GM19324 (cell line): ENCODE results near the gene PSMA4.
"Not testable (repeated sequence)": the region's sequence is repeated elsewhere in the genome, so short reads cannot be mapped to it uniquely, and the experiment has no call there.

Experiments
- ATAC-seq: cut with Tn5 transposase; IDR thresholded peaks from one replicate; pipeline ENCODE4 v1.9.1; 2021; ENCODE audit warnings: mild to moderate bottlenecking, moderate library complexity; ENCODE audit not compliant: unreplicated experiment, low FRiP score

PSMA4 gene

DNA sequence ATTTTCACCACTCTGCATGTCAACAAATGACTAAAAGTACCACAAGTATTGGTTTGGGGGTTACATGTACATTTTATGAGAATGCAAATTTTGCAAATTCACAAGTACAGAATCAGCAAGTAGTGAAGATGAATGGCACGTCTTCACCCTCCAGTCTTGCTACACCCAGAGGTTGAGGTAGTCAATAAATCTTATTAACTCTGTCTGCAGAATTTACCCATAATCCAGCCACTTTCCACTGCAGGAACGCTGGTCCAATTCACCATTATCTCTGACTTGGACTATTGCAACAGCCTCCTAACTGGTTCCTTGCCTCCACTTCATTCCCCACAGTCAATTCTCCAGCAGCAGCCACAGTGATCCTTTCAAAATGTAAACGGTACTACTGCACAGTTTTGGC lies 10.6 kb downstream of the PSMA4 start:
- ATAC-seq = no peak

DNA sequence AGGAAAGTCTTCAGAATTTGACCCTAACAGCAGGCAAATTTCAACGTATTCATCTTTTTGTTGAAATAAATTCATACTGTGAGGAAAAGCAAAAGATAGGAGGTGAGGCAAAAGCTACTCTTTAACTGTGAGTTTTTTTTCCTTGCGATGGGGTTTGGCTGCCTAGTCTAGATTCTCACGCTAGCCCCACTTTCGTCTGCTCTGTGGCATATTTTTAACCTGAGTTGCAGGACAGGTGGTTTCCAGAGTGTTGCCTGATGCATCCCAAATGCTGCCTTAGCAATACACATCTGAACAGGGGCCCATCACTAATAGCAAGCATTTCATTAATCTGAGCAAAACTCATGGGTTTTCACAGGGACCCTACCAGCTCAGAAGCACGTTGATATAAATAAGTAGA lies 11.7 kb downstream of the PSMA4 start:
- no peak for ATAC-seq

DNA sequence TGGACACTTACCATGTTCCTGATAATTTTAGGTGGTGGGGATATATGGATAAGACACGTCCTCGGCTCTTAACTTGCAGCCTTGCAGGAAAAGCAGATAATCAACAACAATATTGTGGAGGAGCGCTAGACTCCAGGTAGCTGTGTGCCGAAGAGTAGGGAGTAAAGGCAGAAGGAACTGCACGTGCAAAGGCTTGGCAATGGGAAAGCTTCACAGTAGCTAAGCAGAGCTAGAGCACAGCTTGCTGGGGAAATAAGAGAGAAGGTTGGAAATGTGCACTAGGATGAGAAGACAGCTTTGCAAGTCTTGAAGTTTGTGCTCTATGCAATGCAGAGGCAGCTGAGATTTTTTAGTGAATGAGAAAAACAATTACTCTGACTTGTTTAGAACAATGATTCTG lies 12.4 kb downstream of the PSMA4 start:
- no peak for ATAC-seq

DNA sequence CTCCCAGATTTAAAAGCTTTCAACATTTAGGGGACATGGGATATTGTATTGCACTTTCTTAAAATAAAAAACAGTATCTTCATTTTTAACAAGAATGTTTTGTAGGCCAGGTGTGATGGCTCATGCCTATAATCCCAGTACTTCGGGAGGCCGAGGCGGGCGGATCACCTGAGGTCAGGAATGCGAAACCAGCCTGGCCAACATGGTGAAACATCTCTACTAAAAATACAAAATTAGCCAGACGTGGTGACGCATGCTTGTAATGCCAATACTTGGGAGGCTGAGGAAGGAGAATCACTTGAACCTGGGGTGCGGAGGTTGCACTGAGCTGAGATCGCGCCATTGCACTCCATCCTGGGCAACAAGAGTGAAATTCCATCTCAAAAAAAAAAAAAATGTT lies 20.0 kb downstream of the PSMA4 start:
- ATAC-seq = not testable (repeated sequence)

DNA sequence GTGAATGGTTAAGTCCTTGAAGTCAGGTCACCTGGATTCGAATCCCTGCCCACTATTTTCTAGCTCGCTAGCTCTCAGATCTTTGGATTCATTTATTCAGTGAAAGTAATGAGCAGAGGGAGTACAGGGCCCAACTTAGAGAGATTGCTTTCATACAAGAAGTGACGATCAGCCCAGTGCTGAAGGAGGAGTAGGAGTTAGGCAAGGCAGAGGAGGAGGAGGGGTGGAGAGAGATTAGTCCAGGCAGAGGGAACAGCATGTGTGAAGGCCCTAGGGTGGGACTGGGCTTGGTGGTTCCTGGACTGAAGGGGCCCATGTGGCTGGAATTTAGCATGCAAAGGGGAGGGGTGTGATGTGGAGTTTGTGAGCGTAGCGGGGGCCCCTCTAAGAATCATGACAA lies 21.2 kb downstream of the PSMA4 start:
- ATAC-seq = no peak

DNA sequence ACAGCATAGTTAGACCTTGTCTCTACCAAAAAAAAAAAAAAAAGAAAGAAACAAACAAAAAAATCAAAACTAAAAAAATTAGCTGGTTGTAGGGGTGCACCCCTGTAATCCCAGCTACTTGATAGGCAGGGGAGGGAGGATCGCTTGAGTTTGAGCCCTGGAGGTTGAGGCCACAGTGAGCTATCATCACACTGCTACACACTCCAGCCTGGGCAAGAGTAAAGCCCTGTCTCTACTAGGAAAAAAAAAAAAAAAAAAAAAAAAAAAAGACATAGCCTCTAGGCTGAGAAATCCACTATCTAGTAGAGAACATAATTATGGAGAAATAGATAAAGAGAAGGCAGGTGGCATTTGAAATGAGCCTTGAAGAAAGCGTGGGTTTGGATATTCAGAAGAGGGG lies 22.8 kb downstream of the PSMA4 start:
- ATAC-seq = no peak

DNA sequence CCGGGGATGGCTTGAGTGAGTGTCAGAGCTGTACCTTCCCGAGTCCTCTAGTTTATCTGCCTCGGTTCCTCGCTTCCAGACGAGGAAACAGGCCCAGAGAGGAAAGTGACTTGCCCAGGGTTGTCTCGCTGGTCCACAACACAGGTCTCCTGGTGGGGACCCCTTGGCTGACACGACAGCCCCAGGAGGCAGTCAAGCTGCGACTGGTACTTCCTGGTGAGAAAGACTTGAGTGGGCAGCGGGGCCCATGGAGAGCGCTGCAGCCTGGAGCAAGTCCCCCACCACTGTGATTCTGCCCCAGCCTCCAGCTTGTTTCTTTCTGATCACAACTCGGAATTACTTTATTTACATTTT lies 24.5 kb downstream of the PSMA4 start:
- ATAC-seq = peak; percentile 4

DNA sequence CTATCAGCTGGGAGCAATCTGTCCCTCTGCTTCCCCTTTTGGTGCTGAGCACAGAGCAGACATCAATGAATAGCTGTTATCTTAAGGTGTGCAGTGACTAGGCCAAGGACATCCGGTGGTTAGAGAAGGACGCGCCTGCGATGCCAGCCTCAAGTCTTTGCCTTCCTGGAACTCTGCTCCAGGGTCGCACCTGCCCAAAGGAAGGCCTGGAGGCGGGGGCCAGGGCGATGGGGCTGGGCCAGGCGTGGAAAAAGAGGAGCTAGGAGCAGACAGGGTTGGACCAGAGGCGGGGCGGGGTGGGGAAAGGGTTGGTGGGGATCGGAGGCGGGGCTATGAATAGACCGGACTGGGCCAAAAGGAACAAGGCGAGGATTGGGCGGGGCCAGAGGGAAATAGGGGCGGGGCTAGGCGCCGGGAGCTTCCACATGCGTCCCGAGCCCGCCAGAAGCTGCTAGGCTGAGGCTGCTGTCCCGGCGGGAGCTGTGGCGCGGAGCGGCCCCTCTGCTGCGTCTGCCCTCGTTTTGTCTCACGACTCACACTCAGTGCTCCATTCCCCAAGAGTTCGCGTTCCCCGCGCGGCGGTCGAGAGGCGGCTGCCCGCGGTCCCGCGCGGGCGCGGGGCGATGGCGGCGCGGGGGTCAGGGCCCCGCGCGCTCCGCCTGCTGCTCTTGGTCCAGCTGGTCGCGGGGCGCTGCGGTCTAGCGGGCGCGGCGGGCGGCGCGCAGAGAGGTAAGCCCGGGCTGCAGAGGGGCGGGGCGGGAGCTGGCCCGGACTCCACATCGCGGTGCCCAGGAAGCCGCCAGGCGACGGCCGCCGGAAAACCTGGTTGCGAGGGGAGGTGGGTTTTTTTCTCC lies 25.1 kb downstream of the PSMA4 start, which contains the start of gene CHRNA5:
TSS of gene CHRNA5 (plus strand) at position 424 of the 854 bp plus-strand sequence. CDS start at position 624, 200 bp downstream.
- peak; percentile 86 for ATAC-seq

DNA sequence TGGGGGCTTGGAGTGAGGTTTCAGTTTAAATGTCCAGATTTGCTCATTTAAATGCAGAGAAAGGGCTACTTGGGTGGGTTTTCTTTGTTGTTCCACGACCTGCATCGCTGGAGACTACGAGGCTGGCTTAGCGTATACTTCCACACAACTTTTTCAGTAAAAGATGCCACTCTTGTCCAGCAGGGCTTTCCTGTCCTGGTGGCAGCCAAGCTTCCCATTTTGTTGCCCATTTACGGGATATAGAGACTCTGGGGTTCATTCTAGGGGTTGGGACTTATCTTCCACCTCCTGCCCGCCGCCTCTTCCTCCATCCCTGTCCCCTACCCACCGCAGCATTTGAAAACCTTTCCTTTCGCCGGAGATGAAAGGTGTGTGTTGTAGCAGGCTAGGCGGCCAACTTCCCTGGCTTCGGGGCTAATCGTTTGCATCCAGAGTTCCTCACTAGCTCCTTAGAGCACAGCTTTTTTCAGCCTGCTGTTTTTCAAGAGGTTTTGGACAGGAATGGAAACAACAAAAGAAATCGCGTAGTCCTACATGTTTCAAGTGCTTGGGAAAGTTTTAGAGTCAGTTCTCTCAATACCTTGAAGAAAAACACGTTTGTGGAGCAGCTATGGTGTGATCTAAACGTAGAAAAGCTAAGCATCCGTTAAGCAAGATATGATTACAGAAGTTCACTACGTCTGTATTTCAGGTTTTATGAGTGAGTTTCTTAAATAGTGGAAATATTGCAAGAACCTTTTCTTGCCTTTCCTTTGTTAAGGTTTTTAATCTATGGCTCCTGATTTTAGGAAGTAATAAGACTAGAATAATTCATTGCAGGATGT lies 25.9 kb downstream of the PSMA4 start:
- peak; percentile 23 for ATAC-seq

DNA sequence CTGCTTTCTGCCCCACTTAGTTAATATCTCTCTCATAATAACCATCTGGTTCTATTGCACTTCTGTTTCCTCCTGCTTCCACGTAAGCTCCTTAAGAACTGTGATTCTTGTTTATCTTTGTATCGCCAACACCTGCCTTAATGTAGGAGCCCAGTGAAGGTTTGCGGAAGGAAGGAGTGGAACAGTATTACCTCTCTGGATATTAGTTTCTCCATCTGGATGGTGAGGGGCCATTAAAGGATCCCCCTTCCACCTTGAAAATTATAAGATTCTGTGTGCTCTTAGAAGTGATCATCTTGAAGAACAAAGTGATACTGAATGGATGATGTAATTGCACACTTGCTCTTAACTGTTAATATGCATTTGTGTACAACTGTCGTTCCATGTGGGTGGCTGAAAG lies 27.3 kb downstream of the PSMA4 start:
- ATAC-seq = no peak

DNA sequence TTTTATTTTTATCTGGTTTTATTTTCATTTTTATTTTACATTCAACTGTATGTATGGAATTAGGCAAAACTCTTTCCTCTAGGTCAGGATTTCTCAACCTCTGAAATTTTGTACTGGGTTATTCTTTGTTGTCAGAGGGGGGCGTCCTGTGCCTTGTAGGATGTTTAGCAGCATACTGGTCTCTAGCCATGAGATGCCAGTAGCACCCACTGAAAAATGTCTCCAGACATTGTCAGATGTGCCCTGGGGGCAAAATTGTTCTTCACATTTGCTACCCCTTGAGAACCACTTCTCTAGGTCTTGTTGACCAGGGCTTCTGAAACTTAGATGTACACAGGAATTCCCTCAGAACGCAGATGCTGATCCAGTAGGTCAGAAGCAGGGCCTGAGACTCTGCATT lies 30.5 kb downstream of the PSMA4 start:
- ATAC-seq = no peak

DNA sequence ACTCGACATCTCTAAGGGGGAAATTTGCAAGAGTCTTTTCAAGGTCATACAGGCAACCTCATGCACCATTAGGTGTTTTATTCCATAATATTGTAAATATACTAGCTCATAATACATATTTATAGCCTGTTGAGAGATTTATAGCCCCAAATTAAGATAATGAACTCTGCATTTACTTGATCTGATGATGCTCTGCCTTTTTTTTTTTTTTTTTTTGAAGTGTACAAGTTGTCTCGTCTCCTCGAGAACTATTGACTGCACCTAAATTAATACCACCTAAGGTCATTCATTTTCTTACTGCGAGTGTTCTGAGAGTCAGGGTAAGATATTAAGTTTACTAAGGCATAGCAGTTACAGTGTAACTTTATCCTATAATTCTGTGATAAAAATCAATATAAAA lies 31.1 kb downstream of the PSMA4 start:
- ATAC-seq = no peak

DNA sequence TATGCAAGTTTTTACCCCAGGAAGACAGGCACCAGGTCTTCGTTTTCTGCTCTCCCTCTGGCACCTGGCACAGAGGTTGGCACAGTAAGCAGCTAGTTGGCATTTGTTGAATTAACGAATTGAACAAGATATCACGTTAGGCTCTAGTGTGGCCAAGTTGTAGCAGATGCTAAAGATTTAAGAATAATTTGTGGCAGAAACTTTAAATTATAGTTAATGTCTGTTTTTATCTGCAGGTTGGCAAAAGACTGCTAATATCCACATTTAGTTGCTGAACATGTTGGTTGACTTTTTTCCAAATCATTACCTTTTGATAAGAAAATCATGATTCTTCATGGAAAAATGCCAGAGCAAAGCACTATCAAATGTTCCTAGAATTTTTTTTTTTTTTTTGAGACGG lies 33.2 kb downstream of the PSMA4 start:
- ATAC-seq = no peak

DNA sequence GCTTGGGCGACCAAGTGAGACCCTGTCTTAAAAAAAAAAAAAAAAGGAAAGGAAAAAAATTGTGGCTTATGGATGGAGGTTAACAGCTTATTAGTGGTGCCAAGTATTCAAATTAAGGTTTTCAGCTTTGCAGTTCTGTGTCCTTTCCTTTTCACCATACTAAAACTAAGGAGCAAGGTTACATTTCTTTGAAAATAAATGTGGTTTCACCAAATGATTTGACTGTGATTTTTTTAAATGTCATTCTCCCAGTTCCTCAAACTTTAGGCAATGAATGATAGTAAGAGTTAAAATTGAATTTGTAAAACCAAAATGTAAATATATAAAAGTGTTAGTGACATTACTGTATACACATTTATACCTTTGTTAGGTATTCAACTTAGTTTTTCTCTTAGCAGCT lies 34.7 kb downstream of the PSMA4 start:
- ATAC-seq = no peak

DNA sequence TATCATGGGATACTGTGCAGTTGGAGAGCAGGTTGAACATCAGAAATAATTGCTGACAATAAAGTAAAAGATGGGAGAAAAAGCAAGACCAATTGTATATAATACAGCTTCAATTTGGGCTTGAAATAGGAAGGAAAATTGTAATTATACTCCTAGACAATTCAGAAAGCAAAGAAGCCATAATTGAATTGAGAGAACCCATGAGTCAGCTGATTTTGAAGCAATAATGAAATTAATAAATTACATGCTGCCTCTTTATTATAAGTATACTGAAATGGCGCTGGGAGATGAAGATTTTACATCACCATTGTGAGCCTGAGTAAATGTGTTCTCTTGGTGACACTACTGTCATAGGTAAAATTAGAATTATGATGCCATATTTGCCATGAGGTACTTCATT lies 57.3 kb downstream of the PSMA4 start:
- no peak for ATAC-seq

DNA sequence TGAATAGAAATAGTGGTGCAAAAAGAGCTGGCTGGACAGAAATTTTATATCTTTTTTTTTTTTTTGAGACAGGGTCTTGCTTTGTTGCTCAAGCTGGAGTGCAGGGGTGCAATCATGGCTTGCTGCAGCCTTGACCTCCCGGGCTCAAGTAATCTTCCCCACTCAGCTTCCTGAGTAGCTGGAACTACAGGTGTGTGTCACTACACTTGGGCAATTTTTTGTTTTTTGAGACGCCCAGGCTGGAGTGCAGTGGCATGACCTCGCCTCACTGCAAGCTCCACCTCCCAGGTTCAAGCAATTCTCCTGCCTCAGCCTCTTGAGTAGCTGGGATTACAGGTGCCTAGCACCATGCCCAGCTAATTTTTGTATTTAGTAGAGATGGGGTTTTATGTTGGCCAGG lies 58.1 kb downstream of the PSMA4 start:
- ATAC-seq = no peak

DNA sequence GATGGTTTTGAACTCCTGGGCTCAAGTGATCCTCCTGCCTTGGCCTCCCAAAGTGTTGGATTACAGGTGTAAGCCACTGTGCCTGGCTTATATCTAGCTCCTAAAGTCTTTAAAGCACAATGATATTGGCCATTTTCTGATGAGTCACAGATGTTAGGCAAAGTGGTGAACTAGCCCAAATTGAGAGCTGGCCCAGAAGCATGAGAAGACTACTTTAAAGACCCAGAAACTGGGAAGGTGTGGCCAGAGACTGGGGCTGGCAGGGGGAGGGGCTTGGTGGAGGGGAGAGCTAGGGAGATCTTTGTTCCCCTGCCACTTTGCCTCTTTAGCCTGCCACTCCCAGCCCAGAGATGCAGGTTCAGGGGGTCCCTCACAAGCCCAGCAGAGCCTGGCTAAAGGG lies 58.9 kb downstream of the PSMA4 start:
- no peak for ATAC-seq
